NCI-H524 (cell line): ENCODE data around the gene CAPN9.
"Not testable (repeated sequence)": the region's sequence is repeated elsewhere in the genome, so short reads cannot be mapped to it uniquely, and the experiment has no call there.

Experiments
- DNase-seq, 2 experiments: peaks; one replicate each; lab custom pipeline; 2025; lab: John Stamatoyannopoulos, UW

Gene CAPN9

GRCh38 chr1:230823931-230824381 lies 76.8 kb downstream of the CAPN9 start:
- no peak for DNase-seq

GRCh38 chr1:230824551-230824918 lies 77.3 kb downstream of the CAPN9 start:
- no peak for DNase-seq

GRCh38 chr1:230824919-230825721 lies 77.9 kb downstream of the CAPN9 start:
- peak in 1 of 2 experiments; percentile 33 for DNase-seq

- no peak for DNase-seq
Observed at GRCh38 chr1:230825761-230826160, 78.6 kb downstream of the CAPN9 start.

GRCh38 chr1:230826166-230826875 lies 79.1 kb downstream of the CAPN9 start:
- DNase-seq = peak in 1 of 2 experiments; percentile 28

- DNase-seq = peak in 1 of 2 experiments; percentile 62
Observed at GRCh38 chr1:230827081-230827681, 80.0 kb downstream of the CAPN9 start.

GRCh38 chr1:230827801-230828200 lies 80.6 kb downstream of the CAPN9 start:
- no peak for DNase-seq

GRCh38 chr1:230828421-230828820 lies 81.2 kb downstream of the CAPN9 start:
- no peak for DNase-seq

- DNase-seq = no peak
Observed at GRCh38 chr1:230831771-230832170, 84.6 kb downstream of the CAPN9 start.

GRCh38 chr1:230832476-230832875 lies 85.3 kb downstream of the CAPN9 start:
- peak in 1 of 2 experiments; percentile 4 for DNase-seq

GRCh38 chr1:230833511-230833910 lies 86.3 kb downstream of the CAPN9 start:
- DNase-seq = peak; percentile 82 to 91

- no peak for DNase-seq
Observed at GRCh38 chr1:230834292-230834691, 87.1 kb downstream of the CAPN9 start.

- no peak for DNase-seq
Observed at GRCh38 chr1:230836347-230836746, 89.2 kb downstream of the CAPN9 start.

- no peak for DNase-seq
Observed at GRCh38 chr1:230836793-230837192, 89.6 kb downstream of the CAPN9 start.

- DNase-seq = no peak
Observed at GRCh38 chr1:230839173-230839572, 92.0 kb downstream of the CAPN9 start.

- DNase-seq = no peak
Observed at GRCh38 chr1:230842801-230843200, 95.6 kb downstream of the CAPN9 start.

- DNase-seq = no peak
Observed at GRCh38 chr1:230843503-230844309, 96.5 kb downstream of the CAPN9 start.

- DNase-seq = no peak
Observed at GRCh38 chr1:230844561-230844960, 97.4 kb downstream of the CAPN9 start.

GRCh38 chr1:230845184-230845583 lies 98.0 kb downstream of the CAPN9 start:
- not testable (repeated sequence) for DNase-seq

- DNase-seq = no peak
Observed at GRCh38 chr1:230848235-230848634, 101.0 kb downstream of the CAPN9 start.

- DNase-seq = no peak
Observed at GRCh38 chr1:230849451-230850224, 102.5 kb downstream of the CAPN9 start.
